OCI-LY7 (cell line): ENCODE results near the gene CDKL5.

Experiments
- CTCF ChIP-seq: fragments of 200-600 bp; sonication (generic); conservative IDR thresholded peaks from 2 replicates; pipeline ENCODE4 v1.5.1; 2014; ENCODE audit warnings: mild to moderate bottlenecking, antibody characterized with exemption, low read length, moderate library complexity, mixed read lengths
- EZH2phosphoT487 ChIP-seq: fragments of 200-600 bp; sonication (generic); IDR thresholded peaks from 2 replicates; pipeline ENCODE4 v1.6.1; 2018; ENCODE audit warnings: low read depth, borderline replicate concordance, mild to moderate bottlenecking, mixed run types, antibody characterized with exemption, low read length, moderate library complexity, mixed read lengths

- TF ChIP-seq CTCF (no peak), EZH2phosphoT487 (no peak)
Observed at GRCh38 chrX:18491587-18492340, 66.4 kb downstream of the CDKL5 start.
